GM21825 (cell line): ENCODE data around the gene MEI1.
A peak's percentile ranks its signal among the peaks of the same experiment; 100 is the strongest.
"Not testable (repeated sequence)": the region's sequence is repeated elsewhere in the genome, so short reads cannot be mapped to it uniquely, and the experiment has no call there.

Experiments
- ATAC-seq: cut with Tn5 transposase; IDR thresholded peaks from one replicate; pipeline ENCODE4 v1.9.1; 2021; ENCODE audit warnings: mild to moderate bottlenecking, moderate library complexity; ENCODE audit not compliant: unreplicated experiment

The MEI1 gene

DNA sequence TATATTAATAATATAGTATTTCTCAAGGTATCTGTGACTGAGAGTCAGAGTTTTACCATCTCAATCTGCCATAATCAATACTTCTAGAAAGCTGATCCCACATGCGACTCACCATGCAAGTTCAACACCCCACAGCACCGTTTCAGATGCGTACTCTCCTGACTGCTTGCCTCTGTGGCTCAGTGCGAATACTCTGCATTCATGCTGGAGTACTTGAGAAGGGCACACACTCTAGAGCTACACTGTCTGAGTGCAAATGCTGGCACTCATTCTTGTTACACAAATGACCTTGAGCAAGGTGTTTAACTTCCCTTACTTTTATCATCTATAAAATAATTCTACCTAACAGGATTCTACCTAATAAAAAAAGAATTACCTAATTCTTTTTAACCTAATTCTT is 23.2 kb upstream of the MEI1 start:
- no peak for ATAC-seq

DNA sequence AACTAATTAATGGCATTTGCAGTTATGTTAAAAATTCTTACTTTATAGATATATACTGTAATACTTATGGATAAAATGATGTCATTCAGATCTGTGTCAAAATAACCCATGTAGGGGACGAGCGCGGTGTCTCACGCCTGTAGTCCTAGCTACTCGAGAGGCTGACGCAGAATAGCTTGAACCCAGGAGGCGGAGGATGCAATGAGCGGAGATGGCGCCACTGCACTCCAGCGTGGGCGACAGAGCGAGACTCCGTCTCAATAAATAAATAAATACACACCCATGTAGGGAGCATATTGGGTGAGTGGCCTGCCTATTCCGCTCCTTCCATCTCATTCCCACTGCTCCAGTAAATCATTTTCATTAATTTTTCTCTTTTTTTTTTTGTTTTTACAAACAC is 17.7 kb upstream of the MEI1 start:
- ATAC-seq, result no peak

DNA sequence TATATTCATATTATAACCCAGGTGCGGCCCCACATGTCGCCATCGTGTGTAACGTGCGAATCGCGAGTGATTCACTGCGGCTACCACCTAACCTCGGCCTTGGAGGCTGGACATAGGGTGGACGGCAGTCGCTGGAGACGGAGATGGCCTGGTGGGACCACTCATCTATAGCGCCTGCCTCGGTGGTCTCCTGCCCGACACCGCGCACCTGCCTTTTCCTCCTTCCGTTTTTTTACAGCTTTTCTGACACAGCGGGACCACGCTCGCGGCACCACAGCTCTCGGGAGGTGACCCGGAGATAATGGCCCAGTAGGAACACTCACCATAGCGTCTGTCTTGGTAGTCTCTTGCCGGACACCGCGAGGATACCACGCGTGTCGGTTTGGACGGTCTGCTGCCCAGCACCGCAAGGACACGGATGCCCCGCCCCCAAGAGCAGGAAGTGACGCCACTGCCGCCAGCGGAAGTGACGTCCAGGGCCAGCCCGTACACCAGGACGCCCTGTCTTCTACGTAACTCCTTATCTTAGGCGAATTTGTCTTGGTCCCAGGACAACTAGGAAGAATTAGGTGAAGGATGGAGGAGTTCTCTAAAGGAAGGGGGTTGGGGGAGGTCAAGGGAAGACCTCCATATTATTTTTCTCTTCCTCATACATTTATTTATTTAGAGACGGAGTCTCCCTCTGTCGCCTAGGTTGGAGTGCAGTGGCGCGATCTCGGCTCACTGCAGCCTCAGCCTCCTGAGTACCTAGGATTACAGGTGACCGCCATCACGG is 17.1 kb upstream of the MEI1 start:
- peak; percentile 66 for ATAC-seq

DNA sequence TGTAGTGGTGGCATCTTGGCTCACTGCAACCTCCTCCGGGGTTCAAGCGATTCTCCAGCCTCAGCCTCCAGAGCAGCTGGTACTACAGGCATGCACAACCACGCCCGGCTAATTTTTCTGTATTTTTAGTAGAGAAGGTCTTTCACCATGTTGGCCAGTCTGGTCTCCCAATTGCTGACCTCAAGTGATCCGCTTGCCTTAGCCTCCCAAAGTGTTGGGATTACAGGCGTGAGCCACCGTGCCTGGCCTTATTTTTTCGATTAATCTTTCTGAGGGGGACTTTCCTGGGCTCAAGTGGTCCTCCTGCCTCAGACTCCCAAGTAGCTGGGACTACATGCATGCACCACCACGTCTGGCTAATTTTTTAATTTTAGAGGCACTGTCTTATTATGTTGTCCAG is 16.3 kb upstream of the MEI1 start:
- no peak for ATAC-seq

DNA sequence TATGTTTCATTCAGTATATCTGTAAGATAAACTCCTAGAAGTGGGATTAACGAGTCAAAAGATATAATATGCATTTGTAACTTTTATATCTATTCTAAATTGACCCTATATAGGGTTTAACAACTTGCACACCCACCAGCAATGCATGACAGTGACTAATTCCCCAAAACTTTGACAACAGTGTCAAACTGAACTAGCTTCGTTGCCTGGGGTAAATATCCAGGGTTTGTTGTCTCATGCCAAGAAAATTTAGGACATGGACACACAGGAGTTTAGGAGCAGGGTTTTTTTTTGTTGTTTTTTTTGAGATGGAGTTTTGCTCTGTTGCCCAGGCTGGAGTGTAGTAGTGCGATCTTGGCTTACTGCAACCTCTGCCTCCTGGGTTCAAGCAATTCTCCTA is 15.7 kb upstream of the MEI1 start:
- no peak for ATAC-seq

DNA sequence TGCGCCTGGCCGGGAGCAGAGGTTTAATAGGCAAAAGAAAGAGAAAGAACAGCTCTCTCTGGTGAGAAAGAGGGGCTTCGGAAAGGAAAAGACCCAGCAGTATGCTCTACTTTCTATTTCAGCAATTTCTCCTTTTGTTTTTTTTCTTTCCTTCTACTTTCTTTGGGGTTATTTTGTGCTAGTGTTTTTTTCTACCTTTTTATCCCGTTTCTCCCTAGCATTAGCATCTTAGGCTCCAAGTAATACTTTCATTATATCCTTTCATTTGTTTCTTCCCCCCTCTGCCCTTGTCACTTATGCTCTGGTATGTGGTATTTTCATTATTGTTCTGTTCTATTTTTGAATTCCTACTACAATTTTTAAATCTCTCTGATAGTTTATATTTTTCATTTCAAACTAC is 15.1 kb upstream of the MEI1 start:
- no peak for ATAC-seq

DNA sequence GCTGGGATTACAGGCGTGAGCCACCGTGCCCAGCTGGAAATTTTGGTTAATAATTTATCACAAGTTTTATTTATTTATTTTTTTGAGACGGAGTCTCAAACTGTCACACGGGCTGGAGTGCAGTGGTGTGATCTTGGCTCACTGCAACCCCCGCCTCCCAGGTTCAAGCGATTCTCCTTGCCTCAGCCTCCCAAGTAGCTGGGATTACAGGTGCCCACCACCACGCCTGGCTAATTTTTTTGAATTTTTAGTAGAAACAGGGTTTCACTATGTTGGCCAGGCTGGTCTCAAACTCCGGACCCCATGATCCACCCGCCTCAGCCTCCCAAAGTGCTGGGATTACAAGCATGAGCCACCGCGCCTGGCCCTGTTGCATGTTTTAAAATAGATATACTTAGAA is 12.4 kb upstream of the MEI1 start:
- not testable (repeated sequence) for ATAC-seq

DNA sequence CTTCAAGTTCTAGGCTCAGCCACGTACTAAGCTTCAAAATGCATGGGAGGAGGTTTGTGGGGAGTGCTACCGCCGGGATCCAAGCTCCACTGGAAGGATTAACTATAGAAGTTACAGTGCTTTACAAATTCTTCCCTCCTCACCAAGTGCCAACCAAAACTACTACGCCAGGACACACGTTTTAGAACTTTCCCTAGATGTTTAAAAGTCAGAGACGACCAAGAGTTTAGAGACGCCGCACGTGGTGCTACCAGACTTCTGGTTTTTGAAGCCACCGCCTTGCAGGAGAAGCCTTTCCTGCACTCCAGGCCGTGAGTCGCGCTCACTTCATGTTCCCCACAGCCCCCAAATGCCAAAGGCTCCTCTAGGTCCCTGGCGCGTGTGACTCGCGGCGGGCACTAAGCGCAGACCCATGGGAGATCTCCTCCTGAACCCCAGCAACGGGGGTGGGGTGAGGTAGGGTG is 11.4 kb upstream of the MEI1 start:
- no peak for ATAC-seq

DNA sequence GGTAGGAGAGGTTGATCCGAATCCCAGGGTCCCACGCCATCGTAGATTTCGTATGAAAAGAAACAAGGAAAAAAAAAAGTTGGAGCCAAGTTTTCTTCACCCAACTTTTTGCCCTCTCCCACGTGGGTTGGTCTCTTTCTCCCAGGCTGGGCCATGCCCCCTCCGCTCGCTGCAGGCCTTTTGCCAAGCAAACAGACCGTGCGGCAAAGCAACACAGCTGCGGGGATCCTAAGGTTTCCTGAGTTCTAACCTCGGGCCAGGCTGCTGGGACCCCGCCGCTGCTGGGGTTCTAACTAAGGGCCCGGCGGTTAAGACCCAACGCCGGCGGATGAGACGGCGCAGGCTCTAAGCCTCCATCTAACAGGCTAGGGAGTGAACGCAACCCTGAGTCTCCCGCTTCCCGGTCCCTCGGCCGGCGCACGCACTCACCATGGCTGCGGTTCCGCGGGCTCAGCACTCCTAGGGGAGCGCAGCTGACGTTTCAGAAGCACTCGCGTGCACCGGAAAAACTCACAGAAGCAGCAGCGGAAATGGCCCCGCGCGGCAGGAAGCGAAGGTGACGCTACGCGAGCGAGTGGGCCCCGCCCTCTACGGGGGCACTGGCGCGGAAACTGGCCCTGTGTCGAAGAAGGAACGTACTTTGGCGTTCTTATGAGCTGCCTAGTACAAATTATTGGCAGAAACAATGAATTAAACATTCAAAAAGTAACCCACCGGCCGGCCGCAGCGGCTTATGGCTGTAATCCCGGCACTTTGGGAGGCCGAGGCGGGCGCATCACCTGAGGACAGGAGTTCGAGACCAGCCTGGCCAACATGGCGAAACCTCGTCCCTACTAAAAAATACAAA is 10.7 kb upstream of the MEI1 start, which contains the start of gene SNU13:
Gene SNU13 (minus strand): TSS at position 503 of the 847 bp plus-strand sequence. CDS start 71 bp downstream, at position 432.
- ATAC-seq, result peak; percentile 88

DNA sequence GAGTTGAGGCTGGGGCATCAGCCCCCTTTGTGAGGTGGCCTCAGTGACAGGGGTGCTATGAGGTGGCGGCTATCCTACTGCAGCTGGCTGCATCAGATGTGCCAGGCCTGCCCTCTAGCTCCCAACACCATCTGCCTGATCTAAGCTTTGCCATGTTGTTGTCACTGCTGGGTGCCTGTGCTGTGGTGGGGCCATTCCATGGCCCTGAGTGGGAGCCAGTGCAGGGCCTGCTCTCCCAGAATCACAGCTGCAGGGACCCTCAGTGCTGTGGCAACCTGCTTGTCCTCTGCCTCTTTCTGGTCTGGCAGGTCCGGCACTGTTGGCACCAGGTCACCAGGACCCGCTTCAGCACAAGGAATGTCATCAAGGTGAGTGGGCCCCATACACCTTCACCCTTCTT is 8.8 kb upstream of the MEI1 start:
- ATAC-seq, result no peak

DNA sequence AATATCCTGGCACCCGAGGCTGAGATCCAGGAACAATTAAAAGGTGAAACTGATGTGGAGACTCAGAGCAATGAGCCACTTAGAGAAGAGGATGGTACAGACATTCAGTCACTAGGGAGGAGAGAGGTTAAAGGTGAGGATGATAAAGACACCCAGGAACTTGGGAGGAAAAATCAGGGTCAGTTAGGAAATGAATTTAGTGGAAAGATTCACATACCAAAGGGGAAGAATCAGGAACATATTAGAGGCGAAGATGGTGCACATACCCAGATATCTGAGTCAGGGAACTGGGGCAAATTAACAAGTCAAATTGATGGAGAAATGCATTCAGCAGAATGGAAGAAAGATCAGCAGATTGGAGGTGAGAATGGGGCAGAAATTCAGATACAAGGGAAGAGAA is 4.1 kb upstream of the MEI1 start:
- ATAC-seq, result no peak

DNA sequence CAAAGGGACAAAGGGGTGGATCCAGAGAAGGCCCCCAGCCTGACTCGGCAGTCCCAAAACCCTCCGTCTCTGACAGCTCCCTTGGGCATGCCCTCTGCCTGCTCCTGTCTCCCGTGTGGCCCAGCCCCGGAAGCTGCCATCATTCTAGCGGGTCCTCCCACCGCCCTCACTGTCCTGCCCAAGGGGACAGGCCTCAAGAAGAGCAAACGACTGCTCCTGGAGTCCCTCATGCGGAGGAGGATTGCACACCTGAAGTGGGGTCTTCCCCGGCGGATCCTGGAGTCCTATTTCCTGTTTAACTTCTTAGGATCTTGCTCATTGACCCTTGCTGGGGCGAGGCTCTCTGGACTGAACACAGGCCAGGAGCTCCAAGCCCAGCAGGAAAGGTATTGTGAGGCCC is 2.6 kb upstream of the MEI1 start:
- ATAC-seq, result no peak

DNA sequence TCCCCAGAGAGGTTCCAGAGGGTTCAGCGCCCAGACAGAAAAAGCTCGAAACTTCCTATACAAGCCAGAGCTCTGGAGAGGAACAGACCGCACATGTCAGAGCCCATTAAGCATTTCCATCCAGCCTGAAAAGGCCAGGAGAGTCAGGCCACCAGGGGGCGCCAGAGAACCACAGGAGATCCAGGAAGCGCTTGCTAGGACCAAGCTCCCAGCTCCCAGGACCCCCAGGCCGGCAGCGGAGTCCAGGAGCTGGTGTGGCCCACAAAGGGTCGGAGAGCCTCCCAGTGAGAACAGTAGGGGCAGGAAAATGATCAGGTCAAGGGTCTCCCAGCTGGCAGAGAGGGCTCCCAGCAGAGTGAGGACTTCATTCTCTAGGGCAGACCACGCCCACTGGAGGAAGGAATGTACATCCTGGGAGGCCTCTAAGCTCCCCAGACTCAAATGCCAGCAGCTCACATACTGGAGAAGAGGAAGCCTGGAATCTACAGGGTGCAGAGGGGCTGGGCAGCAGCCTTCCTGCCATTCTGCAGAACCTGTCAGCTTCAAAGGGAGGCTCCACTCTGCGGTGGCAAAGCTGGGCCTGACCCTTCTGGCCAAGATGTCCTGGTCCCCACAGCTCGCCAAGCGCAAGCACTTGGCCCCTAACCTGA is 2.1 kb upstream of the MEI1 start:
- peak; percentile 60 for ATAC-seq

DNA sequence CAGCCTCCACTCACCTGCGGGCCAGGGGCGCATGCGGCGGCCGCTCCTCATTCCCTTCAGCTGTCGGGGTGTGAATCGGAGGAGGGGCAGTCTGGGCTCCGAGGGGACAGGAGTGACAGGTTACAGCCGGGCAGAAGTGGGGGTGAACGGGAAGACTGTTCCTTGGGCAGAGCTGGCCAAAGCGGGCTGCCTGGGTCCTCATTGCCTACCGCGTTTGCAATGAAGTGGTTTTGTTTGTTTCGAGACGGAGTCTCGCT is 733 bp downstream of the MEI1 start:
- no peak for ATAC-seq

DNA sequence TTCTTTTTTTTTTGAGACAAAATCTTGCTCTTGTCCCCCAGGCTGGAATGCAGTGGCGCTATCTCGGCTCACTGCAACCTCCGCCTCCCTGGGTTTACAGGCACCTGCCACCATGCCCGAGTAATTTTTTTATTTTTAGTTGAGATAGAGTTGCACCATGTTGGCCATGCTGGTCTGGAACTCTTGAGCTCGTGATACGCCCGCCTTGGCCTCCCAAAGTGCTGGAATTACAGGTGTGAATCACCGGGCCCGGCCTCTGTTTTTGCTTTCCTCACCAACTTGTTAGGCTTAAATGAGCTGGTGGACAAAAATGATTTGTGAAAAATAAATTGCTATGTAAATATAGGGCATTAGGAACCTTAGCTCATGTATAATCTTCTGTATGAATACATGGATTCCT is 3.5 kb downstream of the MEI1 start:
- ATAC-seq, result no peak

DNA sequence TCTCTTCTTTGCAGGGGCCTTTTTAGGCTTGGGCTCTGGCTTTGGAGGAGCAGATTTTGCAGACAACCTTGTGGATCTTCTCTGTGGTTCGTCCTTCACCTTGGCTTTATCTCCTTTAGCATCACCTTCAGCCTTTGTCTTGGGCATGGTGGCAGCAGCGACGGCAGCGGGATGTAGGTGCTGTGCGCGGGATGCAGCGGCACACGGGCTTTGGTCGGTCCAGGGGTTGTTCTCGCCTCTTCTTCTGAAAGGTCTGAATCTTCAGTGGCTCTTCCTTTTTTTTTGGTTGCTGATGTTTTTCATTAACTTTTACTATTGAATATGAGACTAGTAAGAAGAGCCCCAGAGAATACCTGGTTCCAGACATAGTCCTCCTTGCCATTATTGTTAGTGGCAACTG is 10.0 kb downstream of the MEI1 start:
- no peak for ATAC-seq

DNA sequence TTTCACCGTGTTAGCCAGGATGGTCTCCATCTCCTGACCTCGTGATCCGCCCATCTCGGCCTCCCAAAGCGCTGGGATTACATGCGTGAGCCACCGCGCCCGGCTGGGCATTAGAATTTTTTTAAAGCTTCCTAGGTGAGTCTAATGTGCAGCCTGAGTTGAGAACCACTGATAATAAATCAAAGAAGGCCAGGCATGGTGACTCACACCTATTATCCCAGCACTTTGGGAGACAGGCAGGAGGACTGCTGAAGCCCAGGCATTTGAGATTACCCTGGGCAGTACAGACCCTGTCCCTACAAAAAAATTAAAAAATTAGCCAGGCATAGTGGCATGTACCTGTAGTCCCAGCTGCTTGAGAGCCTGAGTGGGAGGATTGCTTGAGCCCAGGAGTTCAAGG is 13.7 kb downstream of the MEI1 start:
- no peak for ATAC-seq

DNA sequence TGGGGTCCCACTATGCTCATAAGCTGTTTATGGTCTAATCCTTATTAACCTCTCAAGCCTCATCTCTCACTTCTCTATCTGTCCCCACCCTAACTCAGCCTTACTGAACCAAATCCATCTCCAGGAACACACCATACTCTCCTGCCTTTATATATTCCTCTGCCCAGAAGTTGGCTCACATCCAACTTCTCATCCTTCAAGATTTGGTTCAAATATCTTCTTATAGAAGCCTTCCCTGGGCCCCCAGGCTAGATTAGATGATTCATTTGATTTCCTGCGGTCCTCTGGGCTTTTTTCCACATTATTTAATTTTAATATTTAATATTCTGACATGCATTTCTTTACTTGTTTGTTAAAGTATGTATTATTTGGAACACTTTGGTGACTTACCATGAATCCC is 23.2 kb downstream of the MEI1 start:
- ATAC-seq, result no peak

DNA sequence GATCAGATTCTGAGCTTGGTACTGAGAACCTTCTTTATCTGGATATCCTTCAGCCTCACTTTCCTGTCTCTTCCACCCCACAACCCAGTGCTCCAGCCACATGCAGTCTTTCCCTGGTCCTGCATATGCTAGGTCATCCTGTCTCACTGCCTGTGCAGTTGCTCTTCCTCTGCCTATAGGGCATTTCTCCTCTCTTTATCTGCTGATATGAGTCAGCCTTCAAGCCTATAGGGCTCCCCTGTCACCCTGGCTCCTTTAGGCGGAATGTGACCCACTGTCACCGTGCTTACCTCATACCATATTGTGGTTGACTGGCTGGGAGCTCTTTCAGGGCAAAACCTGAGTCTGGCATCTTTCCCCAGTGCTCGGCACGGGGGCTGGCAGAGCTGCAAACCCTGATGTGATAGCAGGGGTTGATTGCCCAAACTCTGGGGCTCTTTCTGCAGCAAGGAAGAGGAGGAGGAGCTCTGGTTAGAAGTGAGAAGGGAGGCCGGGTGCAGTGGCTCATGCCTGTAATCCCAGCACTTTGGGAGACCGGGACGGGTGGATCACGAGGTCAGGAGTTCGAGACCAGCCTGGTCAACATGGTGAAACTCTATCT is 26.3 kb downstream of the MEI1 start:
- no peak for ATAC-seq

DNA sequence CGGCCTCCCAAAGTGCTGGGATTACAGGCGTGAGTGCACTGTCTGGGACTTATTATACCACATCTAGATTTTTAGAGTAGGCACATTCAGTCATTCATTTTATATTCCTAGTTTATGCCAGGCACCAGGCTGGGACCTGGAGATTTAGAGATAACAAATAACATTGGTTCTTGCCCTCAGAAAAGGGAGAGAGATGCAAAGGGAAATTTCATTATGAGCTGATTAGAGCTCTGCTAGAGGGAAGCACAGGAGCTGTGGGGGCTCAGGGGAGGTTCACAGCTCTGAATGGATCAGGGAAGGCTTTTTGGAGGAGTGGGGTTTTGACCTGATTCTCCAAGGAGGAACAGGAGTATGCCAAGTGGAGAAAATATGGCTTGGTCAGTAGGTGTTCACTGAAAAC is 32.3 kb downstream of the MEI1 start:
- no peak for ATAC-seq

DNA sequence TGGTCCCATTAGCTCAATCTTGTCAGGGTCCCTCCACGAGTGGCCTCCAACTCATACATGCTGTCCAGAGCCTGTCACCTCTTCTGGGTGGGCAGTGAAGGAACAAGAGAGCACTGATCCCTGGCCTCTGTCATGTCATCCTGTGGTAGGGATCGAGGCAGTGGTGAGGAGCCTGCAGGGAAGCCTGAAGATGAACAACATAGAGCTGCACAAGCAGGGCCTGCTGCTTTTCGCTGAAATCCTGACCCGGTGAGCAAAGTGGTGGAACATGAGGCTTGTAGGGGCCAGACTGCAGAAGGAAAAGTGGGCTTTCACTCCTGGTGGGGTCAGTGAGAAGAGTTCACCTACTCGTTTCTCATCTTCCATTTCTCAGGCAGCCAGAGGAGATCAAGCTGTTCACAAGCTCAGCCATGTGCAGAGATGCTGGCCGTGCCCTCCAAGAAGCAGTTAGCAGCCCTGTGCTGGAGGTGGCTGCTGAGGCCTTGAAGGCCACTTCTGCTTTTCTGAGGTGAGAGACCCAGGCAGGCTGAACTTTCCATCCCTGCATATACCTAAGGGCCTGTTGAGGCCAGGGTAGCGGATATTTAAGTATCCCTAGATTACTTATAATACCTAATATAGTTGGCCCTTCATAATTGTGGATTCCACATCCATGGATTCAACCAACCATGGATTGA is 32.9 kb downstream of the MEI1 start:
- ATAC-seq, result no peak
